Inflammatory macrophage (primary cell): ENCODE measurements around the gene SUMF2.
A peak's percentile ranks its signal among the peaks of the same experiment; 100 is the strongest.
"Not testable (repeated sequence)": the region's sequence is repeated elsewhere in the genome, so short reads cannot be mapped to it uniquely, and the experiment has no call there.

ENCODE experiments used
- DNase-seq, 2 donors: peaks; one replicate each; pipeline ENCODE4 v3.0.0-alpha.2; 2020 to 2022
- total RNA-seq, 18 experiments: gene quantifications; one replicate each; lab custom pipeline; 2026; ENCODE audit warnings: mixed read lengths in 6 of 18, inconsistent platforms in 2 of 18; lab: John Stamatoyannopoulos, UW

SUMF2 gene
- 60.5 to 183 (median 111) reads per million in 18 experiments for total RNA-seq

DNA sequence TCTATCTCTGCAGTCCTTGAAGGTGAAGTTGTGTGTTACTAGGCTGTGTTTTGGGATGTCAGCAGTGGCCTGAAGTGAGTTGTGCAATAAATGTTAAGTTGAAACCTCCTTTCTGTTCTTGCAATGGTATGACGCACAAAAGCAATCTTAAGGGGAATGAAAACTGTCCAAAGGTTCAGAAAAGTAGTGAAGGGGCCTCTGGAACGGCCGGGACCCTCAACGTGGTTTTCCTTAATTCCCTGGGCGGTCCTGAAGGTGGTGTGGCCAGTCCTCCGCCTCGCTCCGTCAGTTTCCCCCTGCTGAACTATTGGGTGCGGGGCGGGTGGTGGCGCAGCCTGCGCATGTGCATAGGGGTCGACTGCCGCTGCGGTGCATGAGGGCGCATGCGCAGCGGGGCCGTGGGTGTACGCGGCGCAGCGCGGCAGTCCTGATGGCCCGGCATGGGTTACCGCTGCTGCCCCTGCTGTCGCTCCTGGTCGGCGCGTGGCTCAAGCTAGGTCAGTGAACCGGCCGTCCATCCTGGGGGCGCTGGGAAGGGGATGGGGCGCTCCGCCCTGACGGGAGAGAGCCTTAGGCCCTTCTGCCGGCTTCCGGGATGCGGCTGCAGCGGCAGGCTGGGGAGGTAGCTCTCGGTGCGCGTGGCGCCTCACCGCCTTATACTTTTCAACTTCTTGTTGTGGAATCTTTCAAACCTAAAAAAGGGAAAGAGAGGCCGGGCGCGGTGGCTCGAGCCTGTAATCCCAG is at the start of gene SUMF2:
SUMF2 (plus strand) TSS at position 405 of the 744 bp plus-strand sequence; CDS start at position 431, 26 bp downstream.
- peak; percentile 91 to 96 for DNase-seq

DNA sequence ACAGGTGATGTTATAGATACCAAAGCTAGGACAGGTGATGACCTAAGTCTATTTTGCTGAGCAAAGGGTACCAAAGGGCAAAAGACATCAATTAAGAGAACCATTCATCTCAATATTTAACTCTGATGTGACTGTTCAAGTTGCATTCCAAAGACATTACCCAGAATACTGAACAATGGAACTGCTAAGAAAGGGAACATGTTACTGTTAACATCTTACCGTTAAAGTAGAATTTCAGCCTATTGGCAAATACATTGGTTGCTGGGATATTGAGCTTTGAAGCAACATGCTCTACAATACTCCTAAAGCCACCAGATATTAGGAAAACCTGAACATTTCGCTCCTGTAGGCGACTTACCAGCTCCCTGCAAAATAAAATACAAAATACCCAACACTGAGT is 47.1 kb upstream of the SUMF2 start:
- not testable (repeated sequence) for DNase-seq

- DNase-seq, result no peak
Measured at GRCh38 chr7:56019501-56019900, 44.6 kb upstream of the SUMF2 start.

DNA sequence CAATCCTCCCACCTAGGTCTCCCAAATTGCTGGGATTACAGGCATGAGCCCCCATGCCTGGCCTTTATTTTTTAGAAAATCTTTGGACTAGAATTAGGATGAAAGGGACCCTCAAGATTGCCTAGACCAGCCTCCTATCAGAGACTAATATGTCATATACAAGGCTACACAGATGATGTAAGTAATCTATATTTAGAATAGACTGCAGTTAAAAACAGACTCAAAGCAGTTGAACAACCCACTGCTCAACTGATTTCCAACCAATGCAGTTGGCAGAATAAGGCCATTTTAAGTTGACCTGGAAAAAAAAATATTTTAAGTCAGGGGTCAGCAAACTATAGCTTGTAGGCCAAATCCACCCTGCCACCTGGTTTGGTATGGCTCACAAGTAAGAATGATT is 40.6 kb upstream of the SUMF2 start:
- DNase-seq, result no peak

DNA sequence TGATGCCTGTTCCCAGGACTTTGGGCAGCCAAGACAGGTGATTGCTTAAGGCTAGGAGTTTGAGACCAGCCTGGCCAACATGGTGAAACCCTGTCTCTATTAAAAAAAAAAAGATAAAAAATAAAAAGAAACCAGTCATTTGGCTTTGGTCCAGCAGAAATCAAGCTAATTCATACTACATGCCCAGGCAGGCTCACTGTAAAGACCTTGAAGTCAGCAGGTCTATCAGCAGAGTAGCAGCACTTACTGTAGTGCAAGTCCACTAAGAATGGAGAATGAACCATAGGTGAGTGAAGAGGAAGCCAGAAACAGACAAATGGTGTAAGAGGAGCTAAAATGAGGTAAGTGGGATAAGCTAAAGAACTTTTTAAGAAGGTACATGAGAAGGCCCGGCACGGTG is 37.5 kb upstream of the SUMF2 start:
- no peak for DNase-seq

DNA sequence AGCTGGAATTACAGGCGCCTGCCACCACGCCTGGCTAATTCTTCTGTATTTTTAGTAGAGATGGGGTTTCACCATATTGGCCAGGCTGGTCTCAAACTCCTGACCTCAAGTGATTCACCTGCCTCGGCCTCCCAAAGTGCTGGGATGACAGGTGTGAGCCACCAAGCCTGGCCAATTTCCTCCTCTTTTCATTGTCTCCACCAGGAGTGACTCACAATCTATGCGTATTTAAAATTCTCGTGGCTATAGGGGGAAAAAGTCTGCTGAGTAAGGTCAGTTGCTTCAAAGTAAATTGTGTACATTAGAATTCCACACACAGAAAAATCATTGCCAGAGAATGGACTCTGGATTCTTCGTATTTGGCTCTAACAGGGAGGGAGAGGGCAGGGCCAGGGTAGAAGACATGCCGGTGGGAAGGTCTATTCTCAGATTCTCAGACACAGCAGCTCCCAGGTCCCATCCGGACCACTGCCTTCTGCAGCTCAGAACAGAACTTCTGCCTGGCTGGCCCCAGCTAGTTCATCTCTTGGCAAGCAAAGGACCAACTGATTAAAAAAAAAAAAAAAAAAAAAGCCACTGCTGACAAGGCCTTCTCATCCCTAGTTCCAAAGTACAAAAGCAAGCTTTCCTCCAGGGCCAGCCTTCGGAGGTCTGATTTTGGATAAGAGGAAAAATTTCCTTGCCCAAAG is 35.0 kb upstream of the SUMF2 start:
- DNase-seq, result no peak

DNA sequence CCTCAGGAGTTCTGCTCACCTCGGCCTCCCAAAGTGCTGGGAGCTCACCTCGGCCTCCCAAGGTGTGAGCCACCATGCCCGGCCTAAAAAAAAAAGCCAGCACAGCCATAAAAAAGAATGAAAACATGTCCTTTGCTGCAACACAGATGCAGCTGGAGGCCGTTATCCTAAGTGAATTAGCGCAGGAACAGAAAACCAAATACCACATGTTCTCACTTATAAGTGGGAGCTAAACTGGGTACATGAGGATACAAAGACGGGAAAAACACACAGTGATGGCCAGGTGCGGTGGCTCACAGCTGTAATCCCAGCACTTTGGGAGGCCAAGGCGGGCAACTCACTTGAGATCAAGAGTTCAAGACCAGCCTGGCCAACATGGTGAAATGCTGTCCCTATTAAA is 33.7 kb upstream of the SUMF2 start:
- no peak for DNase-seq

GRCh38 chr7:56031556-56031955 is 32.5 kb upstream of the SUMF2 start:
- not testable (repeated sequence) for DNase-seq

DNA sequence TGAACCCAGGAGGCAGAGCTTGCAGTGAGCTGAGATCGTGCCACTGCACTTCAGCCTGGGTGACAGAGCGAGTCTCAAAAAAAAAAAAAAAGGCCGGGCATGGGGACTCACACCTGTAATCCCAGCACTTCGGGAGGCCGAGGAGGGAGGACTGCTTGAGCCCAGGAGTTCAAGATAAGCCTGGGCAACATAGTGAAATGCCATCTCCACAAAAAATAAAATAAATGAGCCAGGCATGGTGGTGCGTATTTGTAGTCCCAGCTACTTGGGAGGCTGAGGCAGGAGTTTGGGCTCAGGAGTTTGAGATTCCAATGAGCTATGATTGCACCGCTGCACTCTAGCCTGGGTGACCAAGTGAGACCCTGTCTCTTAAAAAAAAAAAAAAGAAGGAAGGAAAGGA is 31.5 kb upstream of the SUMF2 start:
- not testable (repeated sequence) for DNase-seq

DNA sequence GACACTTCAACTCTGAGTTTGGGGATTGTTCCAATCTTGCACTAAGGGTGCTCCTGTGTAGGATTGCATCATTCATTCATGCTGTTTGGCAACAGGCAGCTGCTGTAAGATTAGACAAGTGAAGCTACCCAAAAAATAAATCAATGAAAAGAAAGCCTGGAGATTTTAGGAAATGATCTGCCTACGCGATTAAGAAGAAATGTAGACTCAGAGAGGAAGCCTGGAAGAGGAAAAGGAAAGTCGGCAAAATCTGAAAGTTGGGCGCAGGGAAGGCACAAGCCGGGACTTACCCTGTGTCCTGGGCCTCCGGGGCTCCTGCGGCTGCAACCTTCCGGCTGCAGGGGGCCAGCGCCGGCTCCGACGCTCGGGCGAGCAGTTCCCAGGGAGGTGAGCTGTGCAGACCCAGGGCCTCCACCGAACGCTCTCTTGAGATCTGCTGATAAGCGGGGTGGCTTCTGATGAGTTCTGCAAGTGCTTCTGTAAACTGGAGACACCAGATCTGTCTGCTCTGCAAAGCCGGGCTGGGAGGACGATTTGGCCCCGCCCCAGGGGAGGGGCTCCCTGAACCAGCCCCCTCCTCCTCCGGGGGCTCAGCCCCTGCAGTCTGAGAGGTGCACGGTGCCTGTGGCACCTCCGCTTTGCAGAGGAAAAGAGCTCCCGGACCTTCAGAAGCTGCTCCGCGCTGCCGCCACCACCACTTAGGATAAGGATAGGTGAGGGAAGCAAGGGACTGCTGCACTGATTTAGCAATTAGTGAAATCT is 30.2 kb upstream of the SUMF2 start:
- DNase-seq, result peak; percentile 58 to 74

- DNase-seq, result no peak
Measured at GRCh38 chr7:56040730-56041129, 23.4 kb upstream of the SUMF2 start.

DNA sequence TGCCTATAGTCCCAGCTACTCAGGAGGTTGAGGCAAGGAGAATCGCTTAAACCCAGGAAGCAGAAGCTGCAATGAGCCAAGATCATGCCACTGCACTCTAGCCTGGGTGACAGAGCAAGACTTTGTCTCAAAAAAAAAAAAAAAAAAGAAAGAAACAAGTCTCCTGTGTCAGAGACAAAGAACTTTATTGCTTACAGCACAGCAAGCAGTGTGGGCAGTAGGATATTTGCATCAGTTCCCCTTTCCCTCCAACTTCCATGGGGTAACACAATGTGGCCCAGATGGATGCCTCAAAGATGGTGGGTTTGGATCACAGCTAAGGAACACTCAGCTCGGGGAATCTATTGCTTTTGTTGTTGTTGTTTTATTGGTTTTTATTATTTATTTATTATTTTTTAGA is 18.3 kb upstream of the SUMF2 start:
- peak; percentile 85 for DNase-seq

DNA sequence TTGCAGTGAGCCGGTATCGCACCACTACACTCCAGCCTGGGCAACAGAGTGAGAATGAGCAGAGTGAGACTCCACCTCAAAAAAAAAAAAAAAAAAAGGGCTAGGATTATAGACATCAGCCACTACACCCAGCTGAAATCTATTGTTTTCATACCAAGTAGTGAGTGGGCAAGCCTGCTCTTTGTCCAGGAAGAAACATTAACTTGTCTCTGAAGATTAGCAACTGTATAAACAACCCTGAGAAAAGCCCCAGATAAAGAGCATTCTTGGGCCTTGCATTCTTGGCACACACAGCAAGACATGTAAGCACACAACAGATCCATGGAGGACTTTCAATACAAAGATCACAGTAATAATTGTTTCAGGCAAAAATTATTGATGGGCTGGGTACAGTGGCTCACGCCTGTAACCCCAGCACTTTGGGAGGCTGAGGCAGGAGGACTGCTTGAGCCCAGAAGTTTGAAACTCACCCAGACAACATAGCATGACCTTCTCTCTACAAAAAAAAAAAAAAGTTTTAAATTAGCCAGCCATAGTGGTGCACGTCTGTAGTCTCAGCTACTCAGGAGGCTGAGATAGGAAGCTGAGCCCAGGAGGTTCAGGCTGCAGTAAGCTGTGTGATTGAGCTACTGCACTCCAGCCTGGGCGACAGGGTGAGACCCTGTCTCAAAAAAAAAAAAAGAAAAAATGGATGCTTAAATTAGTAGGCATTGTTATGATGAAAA is 17.2 kb upstream of the SUMF2 start:
- DNase-seq, result no peak

GRCh38 chr7:56047446-56048116 is 16.5 kb upstream of the SUMF2 start:
- DNase-seq, result not testable (repeated sequence)

- no peak for DNase-seq
Measured at GRCh38 chr7:56048245-56048644, 15.8 kb upstream of the SUMF2 start.

DNA sequence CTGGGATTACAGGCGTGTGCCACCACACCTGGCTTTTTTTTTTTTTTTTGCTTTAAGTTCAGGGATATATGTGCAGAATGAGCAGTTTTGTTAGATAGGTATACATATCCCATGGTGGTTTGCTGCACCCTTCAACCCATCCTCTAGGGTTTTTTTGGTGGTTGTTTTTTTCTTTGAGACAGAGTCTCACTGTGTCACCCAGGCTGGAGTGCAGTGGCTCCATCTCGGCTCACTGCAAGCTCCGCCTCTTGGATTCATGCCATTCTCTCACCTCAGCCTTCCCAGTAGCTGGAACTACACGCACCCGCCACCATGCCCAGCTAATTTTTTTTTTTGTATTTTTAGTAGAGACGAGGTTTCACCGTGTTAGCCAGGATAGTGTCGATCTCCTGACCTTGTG is 15.3 kb upstream of the SUMF2 start:
- not testable (repeated sequence) for DNase-seq

- no peak for DNase-seq
Measured at GRCh38 chr7:56051053-56051338, 13.1 kb upstream of the SUMF2 start.

DNA sequence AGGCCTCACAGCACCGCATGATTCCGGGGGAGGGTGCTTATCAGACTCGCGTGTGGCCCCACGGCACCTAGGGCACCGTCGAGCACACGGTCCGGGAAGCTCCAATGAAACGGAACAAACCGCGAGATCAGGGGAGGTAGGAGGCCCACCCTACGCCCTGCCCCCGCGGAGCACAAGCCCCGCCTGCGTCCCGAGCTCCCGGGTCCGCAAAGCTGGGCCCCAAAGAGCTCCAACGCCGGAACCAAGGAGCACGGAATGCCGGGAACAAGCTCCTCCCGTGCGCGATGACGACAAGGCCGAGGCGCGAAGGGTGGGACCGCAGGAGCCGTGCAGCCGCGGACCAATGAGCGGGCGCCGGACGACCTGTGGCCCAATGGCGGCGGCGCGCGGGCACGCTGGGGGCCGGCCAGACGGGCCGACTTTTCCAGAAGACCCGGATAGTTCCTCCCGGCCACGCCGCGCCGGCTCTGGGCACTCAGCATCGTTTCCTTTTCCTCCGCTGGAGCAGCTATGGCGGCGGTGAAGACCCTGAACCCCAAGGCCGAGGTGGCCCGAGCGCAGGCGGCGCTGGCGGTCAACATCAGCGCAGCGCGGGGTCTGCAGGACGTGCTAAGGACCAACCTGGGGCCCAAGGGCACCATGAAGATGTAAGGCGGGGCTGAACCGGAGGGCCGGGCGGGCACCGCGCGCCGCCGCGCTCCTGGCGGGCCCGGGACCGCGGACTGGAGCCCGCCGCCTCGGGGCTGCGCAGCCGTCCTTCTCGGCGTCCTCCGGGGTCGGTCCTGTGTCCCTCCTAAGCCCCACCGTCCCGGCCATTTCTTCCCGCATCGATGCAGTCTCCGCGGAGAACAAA is 12.5 kb upstream of the SUMF2 start, which contains the start of the genes CCT6A and PSPH:
CCT6A (plus strand) TSS at position 427 of the 853 bp plus-strand sequence; CDS start at position 511, 84 bp downstream.
PSPH (minus strand) TSS at position 106 of the 853 bp plus-strand sequence. CDS start 30,232 bp downstream, outside the sequence.
- DNase-seq, result peak; percentile 98 to 99

DNA sequence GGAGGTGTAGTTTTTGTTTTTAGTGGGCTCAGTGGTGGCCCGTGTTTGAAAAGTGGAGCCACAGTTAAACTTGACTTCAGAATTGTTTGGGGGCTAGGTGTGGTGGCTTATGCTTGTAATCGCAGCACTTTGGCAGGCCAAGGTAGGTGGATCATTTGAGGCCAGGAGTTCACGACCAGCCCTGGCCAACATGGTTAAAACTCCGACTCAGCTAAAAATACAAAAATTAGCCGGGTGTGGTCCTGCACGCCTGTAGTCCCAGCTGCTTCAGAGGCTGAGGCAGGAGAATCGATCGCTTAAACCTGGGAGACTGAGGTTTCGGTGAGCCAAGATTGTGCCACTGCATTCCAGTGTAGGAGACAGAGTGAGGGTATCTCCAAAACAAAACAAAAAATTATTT is 10.7 kb upstream of the SUMF2 start:
- DNase-seq, result no peak

DNA sequence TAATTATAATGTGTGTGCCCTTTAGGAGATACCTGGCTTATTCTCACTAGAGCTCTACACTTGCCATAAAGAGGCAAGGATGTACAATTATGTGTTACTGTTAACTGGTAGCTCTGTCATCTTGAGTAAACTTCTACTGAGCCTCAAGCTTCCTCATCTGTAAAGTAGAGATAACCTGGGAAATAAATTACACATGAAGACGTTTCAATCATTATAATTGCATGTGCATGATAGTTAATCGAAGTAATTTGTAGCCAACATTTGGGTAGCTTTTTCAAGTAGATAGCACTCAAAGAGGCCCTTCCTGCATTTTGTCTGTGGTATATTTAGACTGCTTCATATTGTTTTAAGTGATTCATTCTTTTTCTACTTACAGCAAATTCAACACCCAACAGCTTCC is 10.1 kb upstream of the SUMF2 start:
- DNase-seq, result no peak

GRCh38 chr7:56062382-56062781 is 1.7 kb upstream of the SUMF2 start:
- DNase-seq, result no peak
